H1 (cell line): ENCODE data around the gene TBC1D22A.

Experiments
- BACH1 ChIP-seq: IDR thresholded peaks from 2 replicates; pipeline ENCODE4 v1.6.1; 2012; ENCODE audit warnings: low read length, improper control_type of control experiment
- CEBPB ChIP-seq: IDR thresholded peaks from 2 replicates; pipeline ENCODE4 v1.6.1; 2012; ENCODE audit warnings: low read depth, low read length
- KDM1A ChIP-seq: fragments of 200-600, 300-600 bp; sonication (generic); IDR thresholded peaks from 2 replicates; pipeline ENCODE4 v1.7.1; 2016; ENCODE audit warnings: mild to moderate bottlenecking, low read length, borderline replicate concordance
- ZNF274 ChIP-seq: IDR thresholded peaks from 2 replicates; pipeline ENCODE4 v1.7.0; 2012; ENCODE audit warnings: low read length, borderline replicate concordance; ENCODE audit errors: extremely low read depth

- TF ChIP-seq ZNF274, result no peak
- TF ChIP-seq KDM1A, result no peak
- TF ChIP-seq CEBPB, result no peak
- no peak for TF ChIP-seq BACH1
Observed at GRCh38 chr22:46876357-46876934, 114.0 kb downstream of the TBC1D22A start.
